NOMO-1 (cell line): ENCODE results near the gene CHCHD1.
"Not testable (repeated sequence)": the region's sequence is repeated elsewhere in the genome, so short reads cannot be mapped to it uniquely, and the experiment has no call there.

ENCODE experiments used
- DNase-seq, 2 experiments: peaks; one replicate each; lab custom pipeline; 2025; ENCODE audit not compliant: unreplicated experiment in 2 of 2; lab: John Stamatoyannopoulos, UW

CHCHD1 gene

DNA sequence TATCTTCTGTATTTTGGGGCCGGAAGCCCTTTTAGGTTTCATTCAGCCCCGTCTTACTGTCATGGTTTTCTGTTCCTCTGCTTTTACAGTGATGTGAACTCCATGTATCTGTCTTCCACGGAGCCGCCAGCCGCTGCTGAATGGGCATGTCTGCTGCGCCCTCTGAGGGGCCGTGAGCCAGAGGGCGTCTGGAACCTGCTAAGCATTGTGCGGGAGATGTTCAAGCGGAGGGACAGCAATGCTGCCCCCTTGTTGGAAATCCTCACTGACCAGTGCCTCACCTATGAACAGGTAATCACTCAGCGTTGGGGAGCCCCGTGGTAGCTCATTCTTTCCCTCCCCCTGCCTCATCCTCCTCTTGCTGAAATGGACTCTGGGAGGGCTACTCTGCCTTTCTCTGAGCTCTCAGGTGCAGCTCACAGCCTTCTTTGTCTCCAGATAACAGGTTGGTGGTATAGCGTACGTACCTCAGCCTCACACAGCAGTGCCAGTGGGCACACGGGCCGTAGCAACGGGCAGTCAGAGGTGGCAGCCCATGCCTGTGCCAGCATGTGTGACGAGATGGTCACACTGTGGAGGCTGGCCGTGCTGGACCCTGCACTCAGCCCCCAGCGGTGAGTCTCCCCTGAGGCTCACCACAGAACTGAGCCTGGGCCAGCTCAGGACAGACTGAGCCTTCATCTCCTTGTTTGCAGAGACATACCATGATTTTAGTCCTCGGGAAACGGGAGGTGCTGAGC is 9.2 kb downstream of the CHCHD1 start:
- DNase-seq, result no peak

DNA sequence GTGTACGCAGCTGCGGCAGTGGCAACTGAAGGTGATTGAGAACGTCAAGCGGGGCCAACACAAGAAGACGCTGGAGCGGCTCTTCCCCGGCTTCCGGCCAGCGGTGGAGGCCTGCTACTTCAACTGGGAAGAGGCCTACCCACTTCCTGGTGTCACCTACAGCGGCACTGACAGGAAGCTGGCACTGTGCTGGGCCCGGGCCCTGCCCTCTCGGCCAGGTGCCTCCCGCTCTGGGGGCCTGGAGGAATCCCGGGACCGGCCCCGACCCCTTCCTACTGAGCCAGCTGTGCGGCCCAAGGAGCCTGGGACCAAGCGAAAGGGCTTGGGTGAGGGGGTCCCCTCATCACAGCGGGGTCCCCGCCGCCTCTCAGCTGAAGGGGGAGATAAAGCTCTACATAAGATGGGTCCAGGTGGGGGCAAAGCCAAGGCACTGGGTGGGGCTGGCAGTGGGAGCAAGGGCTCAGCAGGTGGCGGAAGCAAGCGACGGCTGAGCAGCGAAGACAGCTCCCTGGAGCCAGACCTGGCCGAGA is 10.1 kb downstream of the CHCHD1 start:
- no peak for DNase-seq

DNA sequence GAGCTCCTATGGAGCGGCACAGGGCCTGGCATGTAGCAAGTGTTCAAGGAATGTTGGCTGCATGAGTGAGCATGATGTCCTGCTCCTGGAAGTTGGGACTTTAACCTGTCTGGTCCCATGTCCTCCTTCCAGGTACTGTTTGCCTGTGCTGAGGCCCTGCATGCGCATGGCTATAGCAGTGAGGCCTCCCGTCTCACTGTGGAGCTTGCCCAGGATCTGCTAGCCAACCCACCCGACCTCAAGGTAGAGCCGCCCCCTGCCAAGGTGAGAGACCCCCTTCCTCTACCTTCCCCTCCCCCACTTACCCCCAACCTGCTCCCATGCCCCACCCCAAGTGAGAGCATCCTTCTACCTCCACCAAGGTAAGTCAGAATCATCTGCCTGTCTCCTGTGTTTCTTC is 11.6 kb downstream of the CHCHD1 start:
- DNase-seq, result no peak

DNA sequence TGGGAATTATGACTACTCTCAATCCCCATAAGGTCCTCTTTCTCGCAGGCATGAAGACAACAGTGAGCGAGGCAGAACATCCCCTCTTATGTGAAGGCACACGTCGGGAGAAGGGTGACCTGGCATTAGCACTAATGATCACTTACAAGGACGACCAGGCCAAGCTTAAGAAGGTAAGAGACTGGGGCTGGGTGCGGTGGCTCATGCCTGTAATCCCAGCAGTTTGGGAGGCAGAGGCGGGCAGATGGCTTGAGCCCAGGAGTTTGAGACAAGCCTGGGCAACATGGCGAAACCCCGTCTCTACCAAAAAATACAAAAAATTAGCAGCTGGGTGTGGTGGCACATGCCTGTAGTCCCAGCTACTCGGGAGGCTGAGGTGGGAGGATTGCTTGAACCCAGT is 13.6 kb downstream of the CHCHD1 start:
- DNase-seq, result not testable (repeated sequence)

DNA sequence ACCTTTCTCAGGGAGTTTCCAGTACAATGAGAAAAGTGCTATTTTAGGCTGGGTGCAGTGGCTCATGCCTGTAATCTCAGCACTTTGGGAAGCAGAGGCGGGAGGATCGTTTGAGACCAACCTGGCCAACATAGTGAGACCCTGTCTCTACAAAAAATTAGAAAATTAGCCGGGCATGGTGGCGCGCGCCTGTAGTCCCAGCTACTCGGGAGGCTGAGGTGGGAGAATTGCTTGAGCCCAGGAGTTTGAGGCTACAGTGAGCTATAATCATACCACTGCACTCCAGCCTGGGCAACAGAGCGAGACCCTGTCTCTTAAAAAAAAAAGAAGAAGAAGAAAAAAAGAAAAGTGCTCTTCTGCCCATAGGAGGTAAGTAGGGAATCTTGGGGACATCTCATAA is 14.2 kb downstream of the CHCHD1 start:
- not testable (repeated sequence) for DNase-seq

DNA sequence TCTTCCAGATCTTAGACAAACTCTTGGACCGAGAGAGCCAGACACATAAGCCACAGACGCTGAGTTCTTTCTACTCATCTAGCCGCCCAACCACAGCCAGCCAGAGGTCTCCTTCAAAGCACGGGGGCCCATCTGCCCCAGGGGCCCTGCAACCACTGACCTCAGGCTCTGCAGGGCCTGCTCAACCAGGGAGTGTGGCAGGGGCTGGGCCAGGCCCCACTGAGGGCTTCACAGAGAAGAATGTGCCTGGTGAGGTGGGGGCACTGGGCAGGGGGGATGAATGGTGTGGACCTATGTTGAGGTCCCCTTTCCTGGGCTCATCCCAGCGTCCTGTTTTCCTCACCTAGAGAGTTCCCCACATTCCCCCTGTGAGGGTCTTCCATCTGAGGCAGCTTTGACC is 14.9 kb downstream of the CHCHD1 start:
- DNase-seq, result no peak

DNA sequence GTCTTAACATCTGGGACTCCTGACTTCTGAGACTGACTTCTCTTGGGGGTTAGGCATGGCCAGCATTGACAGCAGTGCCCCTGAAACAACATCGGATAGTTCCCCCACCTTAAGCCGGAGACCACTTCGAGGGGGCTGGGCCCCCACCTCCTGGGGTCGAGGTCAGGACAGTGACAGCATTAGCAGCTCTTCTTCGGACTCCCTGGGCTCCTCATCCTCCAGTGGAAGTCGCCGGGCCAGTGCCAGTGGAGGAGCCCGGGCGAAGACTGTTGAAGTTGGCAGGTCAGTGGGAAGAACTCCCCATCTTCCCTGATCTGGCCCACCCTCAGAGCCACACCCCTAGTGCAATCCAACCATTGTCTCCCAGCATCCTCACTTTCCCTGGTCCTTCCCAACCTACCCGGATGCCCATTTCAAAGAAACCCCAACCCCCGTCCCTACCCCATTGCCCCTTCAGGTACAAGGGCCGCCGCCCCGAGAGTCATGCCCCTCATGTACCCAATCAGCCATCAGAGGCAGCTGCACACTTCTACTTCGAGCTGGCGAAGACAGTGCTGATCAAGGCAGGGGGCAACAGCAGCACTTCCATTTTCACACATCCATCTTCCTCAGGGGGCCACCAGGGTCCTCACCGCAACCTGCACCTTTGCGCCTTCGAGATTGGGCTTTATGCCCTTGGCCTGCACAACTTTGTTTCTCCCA is 15.6 kb downstream of the CHCHD1 start:
- DNase-seq, result no peak

DNA sequence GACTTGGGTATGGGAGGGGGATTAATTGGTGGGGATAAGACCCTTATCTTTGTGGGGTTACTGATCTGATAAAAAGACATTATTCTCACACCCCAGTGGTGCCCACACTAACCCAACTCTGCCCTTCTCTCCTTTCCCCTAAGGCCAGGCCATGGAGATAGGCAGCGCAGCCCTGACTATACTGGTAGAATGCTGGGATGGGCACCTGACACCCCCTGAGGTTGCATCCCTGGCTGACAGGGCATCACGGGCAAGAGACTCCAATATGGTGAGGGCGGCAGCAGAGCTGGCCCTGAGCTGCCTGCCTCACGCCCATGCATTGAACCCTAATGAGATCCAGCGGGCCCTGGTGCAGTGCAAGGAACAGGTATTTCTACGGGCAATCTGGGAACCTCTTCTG is 16.2 kb downstream of the CHCHD1 start:
- no peak for DNase-seq

DNA sequence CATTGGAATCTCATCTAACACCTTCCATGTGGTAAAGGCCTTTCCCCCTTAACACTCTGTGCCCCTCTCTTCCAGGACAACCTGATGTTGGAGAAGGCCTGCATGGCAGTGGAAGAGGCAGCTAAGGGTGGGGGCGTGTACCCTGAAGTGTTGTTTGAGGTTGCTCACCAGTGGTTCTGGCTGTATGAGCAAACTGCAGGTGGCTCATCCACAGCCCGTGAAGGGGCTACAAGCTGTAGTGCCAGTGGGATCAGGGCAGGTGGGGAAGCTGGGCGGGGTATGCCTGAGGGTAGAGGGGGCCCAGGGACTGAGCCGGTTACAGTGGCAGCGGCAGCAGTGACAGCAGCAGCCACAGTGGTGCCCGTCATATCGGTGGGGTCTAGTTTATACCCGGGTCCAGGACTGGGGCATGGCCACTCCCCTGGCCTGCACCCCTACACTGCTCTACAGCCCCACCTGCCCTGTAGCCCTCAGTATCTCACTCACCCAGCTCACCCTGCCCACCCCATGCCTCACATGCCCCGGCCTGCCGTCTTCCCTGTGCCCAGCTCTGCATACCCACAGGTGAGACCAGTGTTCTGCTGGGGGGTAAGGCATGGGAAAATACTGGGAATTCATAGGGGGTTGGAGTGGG is 17.2 kb downstream of the CHCHD1 start:
- DNase-seq, result no peak

DNA sequence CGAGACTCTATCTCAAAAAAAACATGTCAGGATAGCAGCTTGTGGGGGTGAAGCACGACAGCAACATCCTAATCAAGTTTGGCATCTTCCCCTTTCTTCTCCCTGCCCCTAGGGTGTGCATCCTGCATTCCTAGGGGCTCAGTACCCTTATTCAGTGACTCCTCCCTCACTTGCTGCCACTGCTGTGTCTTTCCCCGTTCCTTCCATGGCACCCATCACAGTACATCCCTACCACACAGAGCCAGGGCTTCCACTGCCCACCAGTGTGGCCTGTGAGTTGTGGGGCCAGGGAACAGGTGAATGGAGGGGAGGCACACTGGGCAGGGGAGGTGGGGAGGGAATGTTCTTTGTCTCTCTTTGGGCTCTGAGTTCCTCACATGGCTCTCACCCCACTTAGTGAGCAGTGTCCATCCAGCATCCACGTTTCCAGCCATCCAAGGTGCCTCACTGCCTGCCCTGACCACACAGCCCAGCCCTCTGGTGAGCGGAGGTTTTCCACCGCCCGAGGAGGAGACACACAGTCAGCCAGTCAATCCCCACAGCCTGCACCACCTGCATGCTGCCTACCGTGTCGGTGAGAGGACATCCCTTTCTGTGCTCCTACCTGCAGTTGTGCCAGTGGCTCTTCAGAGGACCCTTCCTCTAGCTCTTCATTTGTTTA is 18.2 kb downstream of the CHCHD1 start:
- no peak for DNase-seq

DNA sequence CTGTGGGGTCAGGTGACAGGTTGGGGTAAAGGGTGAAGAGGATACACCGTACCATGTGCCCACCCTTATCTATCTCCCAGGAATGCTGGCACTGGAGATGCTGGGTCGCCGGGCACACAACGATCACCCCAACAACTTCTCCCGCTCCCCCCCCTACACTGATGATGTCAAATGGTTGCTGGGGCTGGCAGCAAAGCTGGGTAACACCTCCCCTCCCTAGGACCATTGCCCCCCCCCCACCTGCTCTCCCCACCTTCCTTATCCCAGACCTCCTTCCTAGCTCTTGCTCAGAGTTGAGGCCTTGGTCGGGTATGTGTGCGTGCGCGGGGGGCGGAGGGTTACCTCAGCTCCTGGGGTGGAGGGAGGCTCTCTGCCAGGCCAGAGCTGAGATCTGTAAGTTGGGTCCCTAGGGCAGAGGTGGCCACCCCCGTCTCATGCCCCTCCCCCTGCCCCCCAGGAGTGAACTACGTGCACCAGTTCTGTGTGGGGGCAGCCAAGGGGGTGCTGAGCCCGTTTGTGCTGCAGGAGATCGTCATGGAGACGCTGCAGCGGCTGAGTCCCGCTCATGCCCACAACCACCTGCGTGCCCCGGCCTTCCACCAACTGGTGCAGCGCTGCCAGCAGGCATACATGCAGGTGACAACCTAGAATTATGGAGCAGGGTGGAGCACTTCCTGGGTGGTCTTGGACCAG is 18.9 kb downstream of the CHCHD1 start:
- no peak for DNase-seq

DNA sequence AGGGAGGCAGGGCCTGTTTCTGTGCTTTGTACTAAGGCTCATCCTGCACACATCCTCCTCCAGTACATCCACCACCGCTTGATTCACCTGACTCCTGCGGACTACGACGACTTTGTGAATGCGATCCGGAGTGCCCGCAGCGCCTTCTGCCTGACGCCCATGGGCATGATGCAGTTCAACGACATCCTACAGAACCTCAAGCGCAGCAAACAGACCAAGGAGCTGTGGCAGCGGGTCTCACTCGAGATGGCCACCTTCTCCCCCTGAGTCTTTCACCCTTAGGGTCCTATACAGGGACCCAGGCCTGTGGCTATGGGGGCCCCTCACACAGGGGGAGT is 19.4 kb downstream of the CHCHD1 start:
- no peak for DNase-seq

DNA sequence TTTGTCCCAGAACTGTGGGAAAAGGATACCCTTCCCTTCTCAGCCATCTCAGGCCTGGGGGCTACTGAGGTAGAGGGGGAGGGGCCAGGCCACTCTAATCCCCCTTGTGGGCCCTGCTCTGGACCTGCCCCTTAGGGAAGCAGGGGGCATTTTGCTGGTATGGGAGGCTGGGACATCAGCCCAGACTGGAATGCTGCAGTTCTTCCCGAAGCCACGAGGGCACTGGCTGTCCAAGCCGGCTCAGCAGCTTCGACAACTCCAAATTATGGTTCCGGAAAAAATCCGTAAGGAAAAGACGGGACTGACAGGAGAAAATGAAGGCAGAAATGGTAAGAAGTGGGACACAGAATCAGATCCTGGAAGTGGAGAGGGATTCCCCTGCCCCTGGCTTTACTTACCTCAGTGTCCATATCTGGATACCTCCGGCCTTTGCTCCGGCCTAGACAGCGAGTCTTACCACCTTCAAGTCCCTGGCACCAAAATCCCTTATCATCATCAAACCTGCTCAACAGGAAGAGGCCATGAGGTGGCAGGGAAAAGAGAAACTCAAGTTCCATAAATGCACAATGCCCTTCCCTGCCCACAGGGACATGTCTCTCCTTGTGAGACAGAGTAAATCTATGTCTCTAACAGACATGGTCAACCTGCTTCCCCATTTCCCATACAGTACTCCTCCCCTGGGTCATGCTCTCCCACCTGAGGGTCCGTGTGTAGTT is 20.6 kb downstream of the CHCHD1 start:
- DNase-seq, result no peak

DNA sequence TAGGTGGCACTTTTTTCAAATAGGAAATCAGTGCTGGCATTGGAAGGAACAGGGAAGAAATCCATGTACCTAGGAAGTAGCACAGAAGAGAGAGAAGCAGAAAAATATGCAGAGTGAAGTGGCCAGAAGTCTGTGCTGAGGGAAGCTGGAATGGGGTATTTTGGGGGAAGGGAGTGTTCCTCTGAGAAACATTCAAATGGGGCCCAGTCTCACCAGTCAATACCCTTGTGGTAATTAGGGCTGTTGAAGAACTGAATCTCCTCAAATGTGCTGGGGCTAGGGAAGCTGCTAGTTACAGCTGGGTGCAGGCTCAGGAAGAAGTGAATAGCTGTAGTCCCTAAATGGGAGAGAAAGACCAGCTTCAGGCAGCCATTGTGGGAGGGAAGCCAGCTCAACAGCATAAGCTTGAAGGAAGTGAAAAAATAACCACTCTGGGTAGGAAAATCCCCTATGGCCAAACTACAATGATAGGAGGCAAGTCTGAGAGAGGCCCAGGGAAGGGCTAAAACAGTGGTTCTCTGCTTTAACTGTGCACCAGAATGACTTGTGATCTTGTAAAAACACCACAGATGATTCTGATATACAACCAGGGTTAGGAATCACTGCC is 21.9 kb downstream of the CHCHD1 start:
- DNase-seq, result no peak

DNA sequence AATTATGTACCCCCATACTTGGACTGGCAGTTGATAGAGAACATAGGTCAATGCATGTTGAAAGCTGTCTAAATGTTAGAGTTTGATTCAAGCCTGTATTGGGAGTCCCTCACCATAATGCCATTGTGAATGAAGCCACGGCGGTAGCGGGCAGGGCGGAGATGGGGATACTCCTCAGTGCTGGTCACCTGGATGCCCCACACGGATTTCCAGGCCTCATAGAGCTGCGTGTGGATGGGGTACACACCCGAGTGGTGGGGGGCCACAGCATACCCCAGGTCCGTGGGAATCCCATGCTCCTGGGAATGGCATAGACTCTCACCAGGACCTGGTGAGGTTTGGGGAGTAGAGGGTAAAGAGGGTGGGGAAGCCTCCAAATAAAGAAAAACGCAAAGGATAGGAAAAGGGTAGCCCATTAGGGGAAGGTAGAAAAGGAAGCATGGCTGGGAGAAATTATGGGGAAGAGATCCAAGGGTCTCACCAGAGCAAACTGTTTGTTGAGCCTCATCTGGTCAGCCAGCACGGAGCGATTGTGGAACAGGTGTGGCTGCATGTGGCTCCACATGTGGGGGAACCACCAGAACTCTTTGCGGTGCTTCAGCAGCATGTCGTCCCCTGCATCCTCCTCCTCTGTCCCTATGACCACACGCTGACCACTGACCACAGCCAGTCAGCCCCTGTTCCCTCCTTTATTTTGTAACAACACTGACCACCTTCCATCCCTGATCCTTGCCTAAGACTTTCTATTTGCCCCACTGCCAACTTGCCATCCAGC is 24.5 kb downstream of the CHCHD1 start:
- no peak for DNase-seq

DNA sequence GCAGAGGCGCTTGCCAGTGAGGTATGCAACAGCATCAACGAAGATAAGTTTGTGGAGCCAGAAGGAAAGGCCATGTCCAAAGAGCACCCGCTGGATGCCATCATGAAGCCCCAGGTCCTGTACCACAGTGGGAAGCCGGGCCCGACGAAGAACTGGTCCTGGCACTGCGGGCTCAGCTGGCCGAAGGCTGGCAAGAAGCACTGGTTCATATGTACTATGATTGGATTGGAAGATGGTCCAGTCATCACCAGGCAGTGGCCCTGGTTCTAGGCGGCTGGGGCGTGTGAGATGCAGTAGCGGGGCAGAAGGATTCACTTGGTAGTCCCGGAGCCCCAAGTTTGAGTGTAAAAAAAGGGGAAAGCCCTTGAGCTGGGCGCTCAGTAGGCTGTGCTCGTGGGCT is 25.6 kb downstream of the CHCHD1 start:
- DNase-seq, result no peak

DNA sequence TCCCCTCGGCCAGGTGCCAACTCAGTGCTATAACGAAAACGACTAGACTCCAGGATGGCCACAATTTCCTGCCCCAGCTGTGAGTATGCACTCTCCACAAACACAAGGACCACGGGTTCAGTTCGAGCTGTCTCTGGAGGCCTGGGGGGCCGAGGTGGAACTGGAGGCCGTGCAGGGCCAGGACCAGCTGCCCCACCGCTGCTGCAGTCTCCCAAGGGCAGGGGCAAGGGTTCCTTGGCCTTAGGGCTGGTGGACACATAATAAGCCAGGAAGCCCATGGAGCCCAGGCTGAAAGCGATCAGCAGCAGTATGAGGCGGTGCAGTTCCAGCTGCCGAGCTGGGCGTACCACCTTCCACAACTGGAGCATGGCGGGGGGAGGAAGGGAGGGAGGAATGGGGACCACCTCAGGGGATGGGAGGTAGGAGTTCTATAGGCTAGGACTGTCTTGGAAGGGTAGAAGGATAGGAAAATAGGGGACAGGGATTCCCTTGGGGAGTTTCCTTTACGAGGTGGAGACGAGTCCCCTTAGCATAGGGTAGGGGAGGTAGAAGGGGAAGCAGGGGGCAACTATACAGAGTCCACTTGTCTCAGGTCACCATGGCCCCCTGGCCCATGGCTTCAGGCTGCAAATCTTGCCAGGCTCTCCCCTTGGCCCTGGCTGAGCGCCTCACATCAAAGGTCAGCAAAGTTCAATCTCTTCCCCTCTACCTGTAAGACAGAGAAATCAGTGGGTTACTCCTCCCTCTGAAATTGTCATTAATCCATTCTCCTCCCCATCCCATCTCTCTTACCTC is 26.4 kb downstream of the CHCHD1 start:
- no peak for DNase-seq
